K562 (cell line): ENCODE measurements around the gene NYAP1. TPM values are rescaled to one million over a fixed set of nuclear protein-coding genes. Genes with fewer than 3 reads are reported as not detected.
"Not testable (repeated sequence)": the region's sequence is repeated elsewhere in the genome, so short reads cannot be mapped to it uniquely, and the experiment has no call there.

Experiments
- ATAC-seq: fragments of 200-7000 bp; cut with Tn5 transposase; 3 replicates; pipeline ENCODE4 v1.9.1; 2020; ENCODE audit warnings: moderate library complexity
- BruUV-seq: library from RNA; stranded (reverse); fragments of 400-500 nt; replicated peaks from 2 replicates; lab custom pipeline; 2021; lab: Mats Ljungman, UMichigan
- CTCF ChIA-PET: fragments of 300-600 bp; formaldehyde crosslinking; extraction: SDS; loops from one replicate; lab custom pipeline; 2021; ENCODE audit warnings: low intra/inter-chr PET ratio; lab: Yijun Ruan, JAX
- POLR2A ChIA-PET: fragments of 300-600, 350-650 bp; sonication (Branson Sonifier 250); formaldehyde crosslinking; extraction: SDS; loops from one replicate; lab custom pipeline; 2021; ENCODE audit warnings: antibody characterized with exemption, inconsistent platforms; lab: Yijun Ruan, JAX
- DNase-seq, 4 experiments: peaks; one replicate each; pipeline versions ENCODE4 v3.0.0 to v3.0.0-alpha.2; 2011 to 2018; ENCODE audit warnings: low spot score in 3 of 4, mixed read lengths in 3 of 4; ENCODE audit errors: extremely low read depth in 1 of 4
- FAIRE-seq: peaks from 2 replicates; lab custom pipeline; 2011; peaks lifted over from hg19 to GRCh38; lab: Jason Lieb, UNC
- H2AFZ ChIP-seq: 2 replicates; pipeline ENCODE4 v1.6.0; 2011; ENCODE audit warnings: low read depth, low read length, control low read depth, inconsistent platforms
- H3K27ac ChIP-seq: fragments of 200-600 bp; 3 replicates; pipeline ENCODE4 v1.8.0; 2011; ENCODE audit warnings: low read depth, mild to moderate bottlenecking, control low read depth, inconsistent platforms, low read length, moderate library complexity, mixed read lengths; ENCODE audit errors: extremely low read depth
- H3K27me3 ChIP-seq, 2 experiments: fragments of 300-600 bp in 1 of 2; 2 replicates in 1 of 2; 3 replicates in 1 of 2; pipeline versions ENCODE4 v1.6.0 to v1.8.0; 2011; ENCODE audit warnings: inconsistent platforms in 2 of 2, low read length in 2 of 2, mild to moderate bottlenecking in 1 of 2, mixed read lengths in 1 of 2, moderate library complexity in 1 of 2; ENCODE audit not compliant: control insufficient read depth in 2 of 2, insufficient read depth in 2 of 2
- H3K36me3 ChIP-seq: fragments of 300-600 bp; 3 replicates; pipeline ENCODE4 v1.8.0; 2011; ENCODE audit warnings: mild to moderate bottlenecking, low read length, inconsistent platforms; ENCODE audit not compliant: control insufficient read depth, insufficient read depth
- H3K4me1 ChIP-seq, 2 experiments: fragments of 200-600 bp in 1 of 2; replicated peaks in 1 of 2; 2 replicates in 1 of 2; 3 replicates in 1 of 2; pipeline versions ENCODE4 v1.5.1 to v1.8.0; 2011; ENCODE audit warnings: inconsistent platforms in 2 of 2, low read length in 2 of 2, mild to moderate bottlenecking in 1 of 2, mixed read lengths in 1 of 2, moderate library complexity in 1 of 2; ENCODE audit not compliant: control insufficient read depth in 2 of 2, insufficient read depth in 2 of 2
- H3K4me2 ChIP-seq: 2 replicates; pipeline ENCODE4 v1.6.1; 2011; ENCODE audit warnings: low read length, control low read depth, inconsistent platforms, mixed read lengths; ENCODE audit not compliant: insufficient read depth
- H3K4me3 ChIP-seq: fragments of 200-600 bp; sonication (generic), shearing (Covaris generic); 2 replicates; pipeline ENCODE4 v1.5.1; 2016; ENCODE audit warnings: control low read depth, inconsistent platforms
- H3K79me2 ChIP-seq: fragments of 200-600 bp; 3 replicates; pipeline ENCODE4 v1.8.0; 2011; ENCODE audit warnings: low read length, inconsistent platforms; ENCODE audit not compliant: control insufficient read depth, insufficient read depth
- H3K9ac ChIP-seq, 2 experiments: 2 replicates each; pipeline versions ENCODE4 v1.6.0 to v1.6.1; 2011; ENCODE audit warnings: low read depth in 2 of 2, low read length in 2 of 2, control low read depth in 1 of 2, inconsistent platforms in 1 of 2, mild to moderate bottlenecking in 1 of 2, mixed read lengths in 1 of 2; ENCODE audit not compliant: insufficient read depth in 1 of 2
- H3K9me1 ChIP-seq: one replicate; pipeline ENCODE4 v1.6.0; 2011; ENCODE audit warnings: inconsistent platforms, mild to moderate bottlenecking, low read length, moderate library complexity; ENCODE audit not compliant: control insufficient read depth, insufficient read depth
- H3K9me3 ChIP-seq: replicated peaks from 2 replicates; pipeline ENCODE4 v1.5.1; 2011; ENCODE audit warnings: low read depth, low read length, inconsistent platforms; ENCODE audit not compliant: control insufficient read depth, insufficient read depth
- H4K20me1 ChIP-seq: replicated peaks from 2 replicates; pipeline ENCODE4 v1.6.1; 2011; ENCODE audit warnings: low read length, inconsistent platforms, mixed read lengths; ENCODE audit not compliant: control insufficient read depth, insufficient read depth
- CEBPG ChIP-seq, 3 experiments: fragments of 200-800 bp in 1 of 3; sonication (Bioruptor generic) in 1 of 3; sonication (generic) in 1 of 3; formaldehyde crosslinking in 1 of 3; IDR thresholded peaks in 2 of 3; conservative IDR thresholded peaks in 1 of 3; 2 replicates each; pipeline versions ENCODE4 v1.6.1 to v1.8.0; 2016 to 2022; ENCODE audit warnings: missing compliant biosample characterization in 2 of 3, missing genetic modification characterization in 2 of 3, mild to moderate bottlenecking in 1 of 3, missing genetic modification reagents in 1 of 3
- COPS2 ChIP-seq: fragments of 450-650 bp; conservative IDR thresholded peaks from 2 replicates; pipeline ENCODE4 v1.6.1; 2016; ENCODE audit warnings: mild to moderate bottlenecking, moderate library complexity
- LARP7 ChIP-seq: fragments of 450-650 bp; IDR thresholded peaks from 2 replicates; pipeline ENCODE4 v1.6.1; 2016
- ZNF121 ChIP-seq: sonication (generic); formaldehyde crosslinking; conservative IDR thresholded peaks from 2 replicates; pipeline ENCODE4 v1.8.0; 2022; ENCODE audit warnings: missing genetic modification reagents
- ZNF175 ChIP-seq: fragments of 200-800 bp; sonication (Bioruptor generic); IDR thresholded peaks from 2 replicates; pipeline ENCODE4 v1.6.1; 2016; ENCODE audit warnings: low read depth, mild to moderate bottlenecking, missing genetic modification characterization, missing compliant biosample characterization
- WGBS: fragments of 100-300 bp; shearing (Covaris generic); methylation state at CpG from one replicate; pipeline ENCODE4 v1.1.6; 2016; ENCODE audit warnings: low coverage, mixed read lengths; ENCODE audit not compliant: insufficient coverage; ENCODE audit errors: missing lambda C conversion rate; 5-methylcytosine and 5-hydroxymethylcytosine counted together
- in situ Hi-C: fragments of 300-500 bp; cut with MboI; formaldehyde crosslinking; loops from 4 replicates; pipeline ENCODE4 v1.15.0; 2018; ENCODE audit warnings: inconsistent platforms, mixed read lengths
- intact Hi-C: fragments of 100-400 bp; cut with micrococcal nuclease; formaldehyde crosslinking; loops from 2 replicates; pipeline ENCODE4 v1.14.2; 2022
- polyA plus RNA-seq, 8 experiments: library from polyadenylated mRNA; depleted of rRNA in 4 of 8; stranded (reverse) in 5 of 8; unstranded in 3 of 8; fragments of >200 nt; fragmentation: Nextera tagmentation in 2 of 8; fragmentation: Illumina TruSeq in 1 of 8; extraction: Ambion mirVana in 2 of 8; extraction: Trizol in 1 of 8; gene quantifications; 2 replicates each; pipeline versions ENCODE4 v1.2.1 to v1.2.3, GENCODE V29; 2011 to 2014; ENCODE audit warnings: inconsistent platforms in 1 of 8, missing spikeins in 1 of 8
- total RNA-seq, 7 experiments: library from RNA; depleted of rRNA in 6 of 7; stranded (reverse); fragments of >200 nt in 6 of 7; fragmentation: Illumina TruSeq in 2 of 7; extraction: Trizol in 2 of 7; gene quantifications; 2 replicates each; pipeline versions ENCODE4 v1.2.1 to v1.2.3, GENCODE V29; 2011 to 2021; ENCODE audit warnings: low replicate concordance in 1 of 7
- TF ChIP-seq, protein P1 (sequence below): fragments of 200-800 bp; sonication (Bioruptor generic); IDR thresholded peaks from 2 replicates; pipeline ENCODE4 v1.6.1; 2017; ENCODE audit warnings: missing genetic modification characterization, missing compliant biosample characterization
- TF ChIP-seq, protein P2 (sequence below): IDR thresholded peaks from 2 replicates; pipeline ENCODE4 v1.6.1; 2011; ENCODE audit warnings: borderline replicate concordance, low read depth, mild to moderate bottlenecking, moderate library complexity, low read length; ENCODE audit not compliant: insufficient read depth, poor library complexity, severe bottlenecking

Gene NYAP1
- total and polyA plus RNA-seq, 9 of the 15 experiments (the other 6 are each of a cell fraction or from before 2014, with no cell fraction given): 0.11 to 0.88 (median 0.22) TPM; not detected in 2

DNA sequence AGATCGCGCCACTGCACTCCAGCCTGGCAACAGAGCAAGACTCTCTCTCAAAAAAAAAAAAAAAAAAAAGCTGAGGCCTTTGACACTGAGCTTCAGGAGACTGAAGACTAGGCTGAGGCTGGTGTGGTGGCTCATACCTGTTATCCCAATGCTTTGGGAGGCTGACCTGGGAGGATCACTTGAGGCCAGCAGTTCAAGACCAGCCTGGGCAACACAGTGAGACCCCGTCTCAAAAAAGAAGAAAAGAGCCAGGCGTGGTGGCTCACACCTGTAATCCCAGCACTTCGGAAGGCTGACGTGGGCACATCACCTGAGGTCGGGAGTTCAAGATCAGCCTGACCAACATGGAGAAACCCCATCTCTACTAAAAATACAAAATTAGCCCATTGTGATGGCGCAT is 36.4 kb upstream of the NYAP1 start:
- in situ Hi-C loops, H2AFZ ChIP-seq, H3K4me2 ChIP-seq, H3K4me3 ChIP-seq, H3K36me3 ChIP-seq, FAIRE-seq, DNase-seq, CTCF ChIA-PET, H3K79me2 ChIP-seq, H4K20me1 ChIP-seq, H3K9me1 ChIP-seq, BruUV-seq, intact Hi-C loops, H3K9me3 ChIP-seq, H3K9ac ChIP-seq, ATAC-seq, H3K27me3 ChIP-seq, H3K27ac ChIP-seq: not testable (repeated sequence)
- WGBS: 93% methylated on average over 6 of the region's 8 CpGs
- POLR2A ChIA-PET: interaction anchor here (6.1 kb wide), 1 partner anchor 18 kb away, joined by 58 read pairs; the partner anchor contains the start of genes MEPCE and ZCWPW1
- peaks cover 26 to 58% of the 10 kb centered on the region in 2 experiments for H3K4me1 ChIP-seq
- peak; percentile 67 for TF ChIP-seq ZNF121 (CRISPR knock-in tag)

GRCh38 chr7:100449190-100449795 is 34.4 kb upstream of the NYAP1 start:
- TSS peak; percentile 55 for BruUV-seq
- no peaks in the 10 kb centered on the region for H3K9me1 ChIP-seq
- H2AFZ ChIP-seq: no peak overlapping the region
- no peaks in the 10 kb centered on the region for H4K20me1 ChIP-seq
- peak overlapping the region; percentile 70 to 90; a peak in 2 of 4 replicates for H3K9ac ChIP-seq
- no peak for DNase-seq
- ChIA-PET CTCF (interaction anchor here (1.2 to 1.8 kb wide), 2 partner anchors 48 to 49 kb away, joined by 3 to 10 read pairs; no protein-coding TSS in a partner anchor), POLR2A (interaction anchor here (0.8 to 2.4 kb wide), 4 partner anchors 9 to 20 kb away, joined by 3 to 30 read pairs (median 6); partner anchors contain the start of genes MEPCE, PPP1R35 and ZCWPW1)
- H3K4me1 ChIP-seq: peaks cover 20 to 42% of the 10 kb centered on the region in 2 experiments
- intact Hi-C loops: no loop called here
- H3K27ac ChIP-seq: peak overlapping the region; percentile 87; the same call in 1 of the 3 replicates
- no peaks in the 10 kb centered on the region for H3K27me3 ChIP-seq
- ATAC-seq: no peak
- no peak overlapping the region for H3K4me2 ChIP-seq
- in situ Hi-C loops: no loop called here
- H3K4me3 ChIP-seq: no peak overlapping the region
- FAIRE-seq: no peak
- 87% methylated on average over 11 of the region's 13 CpGs for WGBS
- peaks cover 5% of the 10 kb centered on the region; the same call in 2 of the 3 replicates for H3K79me2 ChIP-seq
- no peaks in the 10 kb centered on the region for H3K36me3 ChIP-seq
- H3K9me3 ChIP-seq: no peaks in the 10 kb centered on the region
- TF ChIP-seq LARP7 (0 out of 2 replicates have a peak, but pooled peaks have one; percentile 17), ZNF175 (CRISPR knock-in tag) (0 out of 2 replicates have a peak, but pooled peaks have one; percentile 31), CEBPG (CRISPR knock-in tag; IDR thresholded peaks at IDR 0.05) (peak; percentile 59; the same call in 1 of the 2 replicates), CEBPG (tag; conservative IDR thresholded peaks at IDR 0.05 in 1 of 2, IDR thresholded peaks at IDR 0.05 in 1 of 2) (peak; percentile 71 to 76), COPS2 (no peak)
- TF ChIP-seq, protein P1, sequence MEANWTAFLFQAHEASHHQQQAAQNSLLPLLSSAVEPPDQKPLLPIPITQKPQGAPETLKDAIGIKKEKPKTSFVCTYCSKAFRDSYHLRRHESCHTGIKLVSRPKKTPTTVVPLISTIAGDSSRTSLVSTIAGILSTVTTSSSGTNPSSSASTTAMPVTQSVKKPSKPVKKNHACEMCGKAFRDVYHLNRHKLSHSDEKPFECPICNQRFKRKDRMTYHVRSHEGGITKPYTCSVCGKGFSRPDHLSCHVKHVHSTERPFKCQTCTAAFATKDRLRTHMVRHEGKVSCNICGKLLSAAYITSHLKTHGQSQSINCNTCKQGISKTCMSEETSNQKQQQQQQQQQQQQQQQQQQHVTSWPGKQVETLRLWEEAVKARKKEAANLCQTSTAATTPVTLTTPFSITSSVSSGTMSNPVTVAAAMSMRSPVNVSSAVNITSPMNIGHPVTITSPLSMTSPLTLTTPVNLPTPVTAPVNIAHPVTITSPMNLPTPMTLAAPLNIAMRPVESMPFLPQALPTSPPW (CRISPR knock-in tag): no peak
- TF ChIP-seq, protein P2, sequence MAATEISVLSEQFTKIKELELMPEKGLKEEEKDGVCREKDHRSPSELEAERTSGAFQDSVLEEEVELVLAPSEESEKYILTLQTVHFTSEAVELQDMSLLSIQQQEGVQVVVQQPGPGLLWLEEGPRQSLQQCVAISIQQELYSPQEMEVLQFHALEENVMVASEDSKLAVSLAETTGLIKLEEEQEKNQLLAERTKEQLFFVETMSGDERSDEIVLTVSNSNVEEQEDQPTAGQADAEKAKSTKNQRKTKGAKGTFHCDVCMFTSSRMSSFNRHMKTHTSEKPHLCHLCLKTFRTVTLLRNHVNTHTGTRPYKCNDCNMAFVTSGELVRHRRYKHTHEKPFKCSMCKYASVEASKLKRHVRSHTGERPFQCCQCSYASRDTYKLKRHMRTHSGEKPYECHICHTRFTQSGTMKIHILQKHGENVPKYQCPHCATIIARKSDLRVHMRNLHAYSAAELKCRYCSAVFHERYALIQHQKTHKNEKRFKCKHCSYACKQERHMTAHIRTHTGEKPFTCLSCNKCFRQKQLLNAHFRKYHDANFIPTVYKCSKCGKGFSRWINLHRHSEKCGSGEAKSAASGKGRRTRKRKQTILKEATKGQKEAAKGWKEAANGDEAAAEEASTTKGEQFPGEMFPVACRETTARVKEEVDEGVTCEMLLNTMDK: no peak
